NCI-H1048 (cell line): ENCODE measurements around the gene KRT76.

Source experiments
- DNase-seq: peaks from one replicate; lab custom pipeline; 2025; lab: John Stamatoyannopoulos, UW

KRT76 gene

DNA sequence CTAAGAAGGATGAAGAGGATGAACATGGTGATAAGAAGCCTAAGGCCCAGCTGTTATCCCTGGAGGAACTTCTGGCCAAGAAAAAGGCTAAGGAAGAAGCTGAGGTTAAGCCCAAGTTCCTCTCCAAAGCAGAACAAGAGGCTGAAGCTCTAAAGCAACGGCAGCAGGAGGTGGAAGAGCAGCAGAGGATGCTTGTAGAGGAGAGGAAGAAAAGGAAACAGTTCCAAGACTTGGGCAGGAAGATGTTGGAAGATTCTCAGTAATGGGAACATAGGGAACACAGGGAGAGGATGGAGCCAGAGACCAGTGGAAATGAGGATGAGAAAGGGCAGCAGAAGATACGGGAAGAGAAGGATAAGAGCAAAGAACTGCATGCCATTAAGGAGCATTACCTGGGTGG, 46.4 kb downstream of the KRT76 start:
- no peak for DNase-seq

DNA sequence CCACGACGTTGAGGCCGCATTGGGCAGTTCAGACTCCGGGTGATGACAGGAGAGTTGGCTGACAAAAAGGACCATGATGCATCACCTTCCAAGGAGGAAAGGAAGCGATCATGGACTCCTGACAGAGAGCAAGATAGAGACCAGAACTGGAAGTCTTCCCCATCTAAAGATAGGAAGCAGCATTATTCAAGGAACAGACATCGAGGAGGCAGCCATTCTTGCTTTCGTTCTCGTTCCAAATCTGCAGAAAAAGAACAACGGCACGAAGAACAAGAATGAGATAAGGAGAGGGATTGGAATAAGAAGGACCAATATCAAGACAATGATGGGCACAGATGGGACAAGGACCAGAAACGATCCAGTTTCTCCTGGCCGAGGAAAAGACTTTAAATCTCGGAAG, 46.8 kb downstream of the KRT76 start:
- DNase-seq: no peak

DNA sequence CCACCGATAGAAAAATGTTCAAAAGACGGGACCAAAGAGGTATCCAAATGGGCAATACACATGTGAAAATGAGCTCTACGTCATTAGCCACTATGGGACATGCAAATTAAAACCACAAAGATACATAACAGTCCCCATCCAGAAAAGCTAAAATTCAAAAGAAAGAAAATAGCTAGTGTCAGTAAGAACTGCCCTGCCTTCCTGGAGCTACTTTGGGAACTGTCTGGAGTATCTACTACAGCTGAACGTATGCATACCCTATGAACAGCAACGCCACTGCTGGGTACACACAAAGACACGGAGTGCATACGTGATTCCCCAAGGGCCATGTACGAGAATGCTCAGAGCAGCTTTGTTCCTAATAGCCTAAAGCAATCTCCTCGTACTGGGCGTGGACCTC, 48.0 kb downstream of the KRT76 start:
- no peak for DNase-seq

GRCh38 chr12:52728374-52728773, 48.8 kb downstream of the KRT76 start:
- no peak for DNase-seq

- DNase-seq: no peak
Measured at GRCh38 chr12:52727037-52727436, 50.1 kb downstream of the KRT76 start.

- DNase-seq: no peak
Measured at GRCh38 chr12:52726451-52726850, 50.7 kb downstream of the KRT76 start.

DNA sequence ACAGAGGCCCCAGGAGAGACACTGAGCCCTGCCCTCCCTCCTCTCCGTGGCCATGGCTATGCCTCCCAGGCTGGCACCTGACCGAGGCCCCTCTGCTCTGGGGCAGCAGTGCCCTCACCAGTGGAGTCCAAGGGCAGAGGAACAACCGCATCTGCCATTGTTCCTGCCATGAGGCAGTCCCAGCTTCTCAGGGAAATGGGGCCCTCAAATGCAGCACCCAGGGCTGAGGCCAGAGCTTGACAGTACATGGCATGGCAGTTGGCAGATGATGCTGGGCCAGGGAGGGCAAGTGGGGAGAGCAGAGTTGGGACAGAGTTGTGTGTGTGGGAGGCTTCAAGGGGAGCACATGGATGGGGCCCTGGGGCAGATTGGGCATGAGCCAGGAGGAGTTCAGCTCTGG, 52.8 kb downstream of the KRT76 start:
- no peak for DNase-seq

- no peak for DNase-seq
Measured at GRCh38 chr12:52722680-52723079, 54.5 kb downstream of the KRT76 start.

GRCh38 chr12:52721838-52722470, 55.2 kb downstream of the KRT76 start:
- no peak for DNase-seq

- DNase-seq: no peak
Measured at GRCh38 chr12:52720365-52720886, 56.7 kb downstream of the KRT76 start.
